Fibroblast of pulmonary artery (primary cell): ENCODE data around the gene PHKG2.

Source experiments
- DNase-seq: peaks from one replicate; pipeline ENCODE4 v3.0.0-alpha.2; 2010; ENCODE audit warnings: low read depth
- H3K4me3 ChIP-seq: replicated peaks from 2 replicates; pipeline ENCODE4 v1.5.1; 2011; ENCODE audit warnings: low read depth, mild to moderate bottlenecking, control low read depth, low read length, moderate library complexity
- TF ChIP-seq, protein P1 (sequence below): IDR thresholded peaks from 2 replicates; pipeline ENCODE4 v1.5.1; 2011; ENCODE audit warnings: mild to moderate bottlenecking, control low read depth, low read length, inconsistent platforms; ENCODE audit errors: missing control alignments

Gene PHKG2

DNA sequence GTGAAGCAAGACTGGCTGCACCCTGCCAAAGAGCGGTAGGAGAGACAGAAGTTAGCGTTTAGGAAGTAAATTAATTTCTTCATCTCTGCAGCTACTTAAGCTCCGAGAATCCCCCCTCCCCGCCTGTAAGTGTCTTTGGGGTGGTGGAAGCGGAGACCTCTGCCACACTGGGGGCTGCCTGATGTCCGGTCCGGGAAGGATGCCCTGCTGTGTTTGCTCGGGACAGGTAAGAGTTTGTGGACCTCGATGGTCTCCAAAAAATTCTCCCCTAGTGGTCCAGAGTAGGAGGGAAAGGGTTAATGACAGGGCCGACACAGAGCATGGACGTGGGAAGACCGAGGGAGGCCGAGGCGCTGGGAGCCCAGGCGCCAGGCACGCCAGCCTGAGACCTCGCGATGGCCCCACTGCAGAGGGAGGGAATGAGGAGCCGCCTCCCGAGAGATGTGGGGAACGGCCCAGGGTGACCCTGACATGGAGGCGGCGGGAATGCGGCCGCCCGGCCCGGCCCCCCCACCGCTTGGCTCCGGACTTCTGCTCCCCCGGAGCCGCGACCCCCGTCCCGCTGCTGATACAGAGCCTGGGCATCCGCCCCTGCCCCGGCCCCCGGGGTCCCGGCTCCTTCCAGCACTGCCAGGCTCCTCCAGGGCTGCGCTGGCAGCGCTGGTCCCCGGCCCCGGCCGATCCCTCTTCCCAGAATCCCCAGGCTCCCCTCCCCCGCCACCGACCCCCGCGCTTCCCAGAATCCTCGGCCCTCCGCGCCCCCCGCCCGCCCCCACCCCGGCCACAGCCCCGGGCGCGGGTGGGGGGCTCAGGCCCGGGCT is 38.1 kb downstream of the PHKG2 start:
- TF ChIP-seq, protein P1, sequence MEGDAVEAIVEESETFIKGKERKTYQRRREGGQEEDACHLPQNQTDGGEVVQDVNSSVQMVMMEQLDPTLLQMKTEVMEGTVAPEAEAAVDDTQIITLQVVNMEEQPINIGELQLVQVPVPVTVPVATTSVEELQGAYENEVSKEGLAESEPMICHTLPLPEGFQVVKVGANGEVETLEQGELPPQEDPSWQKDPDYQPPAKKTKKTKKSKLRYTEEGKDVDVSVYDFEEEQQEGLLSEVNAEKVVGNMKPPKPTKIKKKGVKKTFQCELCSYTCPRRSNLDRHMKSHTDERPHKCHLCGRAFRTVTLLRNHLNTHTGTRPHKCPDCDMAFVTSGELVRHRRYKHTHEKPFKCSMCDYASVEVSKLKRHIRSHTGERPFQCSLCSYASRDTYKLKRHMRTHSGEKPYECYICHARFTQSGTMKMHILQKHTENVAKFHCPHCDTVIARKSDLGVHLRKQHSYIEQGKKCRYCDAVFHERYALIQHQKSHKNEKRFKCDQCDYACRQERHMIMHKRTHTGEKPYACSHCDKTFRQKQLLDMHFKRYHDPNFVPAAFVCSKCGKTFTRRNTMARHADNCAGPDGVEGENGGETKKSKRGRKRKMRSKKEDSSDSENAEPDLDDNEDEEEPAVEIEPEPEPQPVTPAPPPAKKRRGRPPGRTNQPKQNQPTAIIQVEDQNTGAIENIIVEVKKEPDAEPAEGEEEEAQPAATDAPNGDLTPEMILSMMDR: no peak
- DNase-seq: peak; percentile 69
- H3K4me3 ChIP-seq: peak overlapping the region; percentile 94

DNA sequence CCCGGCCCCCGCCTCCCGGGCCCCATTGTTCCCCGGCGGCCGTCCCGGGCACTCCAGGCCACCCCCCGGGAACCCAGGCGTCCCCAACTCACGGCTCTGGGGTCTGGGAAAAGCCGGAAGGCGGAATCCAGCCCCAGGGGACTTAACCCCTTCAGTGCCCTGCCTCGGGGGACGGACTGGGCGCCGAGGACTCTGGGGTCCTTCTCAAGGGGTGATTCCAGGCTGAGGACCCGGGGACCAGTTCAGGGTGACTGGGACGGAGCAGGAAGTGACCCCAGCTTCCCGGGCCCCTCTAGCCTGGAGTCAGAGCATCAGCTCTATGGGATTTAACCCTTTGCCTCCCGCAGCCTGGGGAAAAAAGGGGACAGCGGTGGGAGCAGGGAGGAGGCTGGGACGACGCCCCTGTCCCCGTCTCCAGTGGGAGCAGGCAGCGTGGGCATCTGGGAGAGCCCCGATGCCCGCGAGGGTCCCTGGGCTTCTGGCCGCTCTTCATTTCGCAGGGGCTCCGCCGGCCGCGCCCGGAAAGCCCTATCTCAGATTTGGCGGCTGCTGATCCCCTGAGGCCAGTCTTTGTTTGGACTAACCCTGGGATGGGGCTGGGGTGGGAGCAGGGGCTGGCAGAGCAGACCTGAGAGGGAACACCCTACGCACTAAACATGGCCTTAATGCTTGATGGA is 38.8 kb downstream of the PHKG2 start, which contains the start of gene ZNF629:
Gene ZNF629 (minus strand): TSS at position 270 of the 677 bp plus-strand sequence. CDS start 2,723 bp downstream, outside the sequence.
- TF ChIP-seq, protein P1: no peak
- peak; percentile 70 for DNase-seq
- H3K4me3 ChIP-seq: peak within 1 kb of the TSS; percentile 94

DNA sequence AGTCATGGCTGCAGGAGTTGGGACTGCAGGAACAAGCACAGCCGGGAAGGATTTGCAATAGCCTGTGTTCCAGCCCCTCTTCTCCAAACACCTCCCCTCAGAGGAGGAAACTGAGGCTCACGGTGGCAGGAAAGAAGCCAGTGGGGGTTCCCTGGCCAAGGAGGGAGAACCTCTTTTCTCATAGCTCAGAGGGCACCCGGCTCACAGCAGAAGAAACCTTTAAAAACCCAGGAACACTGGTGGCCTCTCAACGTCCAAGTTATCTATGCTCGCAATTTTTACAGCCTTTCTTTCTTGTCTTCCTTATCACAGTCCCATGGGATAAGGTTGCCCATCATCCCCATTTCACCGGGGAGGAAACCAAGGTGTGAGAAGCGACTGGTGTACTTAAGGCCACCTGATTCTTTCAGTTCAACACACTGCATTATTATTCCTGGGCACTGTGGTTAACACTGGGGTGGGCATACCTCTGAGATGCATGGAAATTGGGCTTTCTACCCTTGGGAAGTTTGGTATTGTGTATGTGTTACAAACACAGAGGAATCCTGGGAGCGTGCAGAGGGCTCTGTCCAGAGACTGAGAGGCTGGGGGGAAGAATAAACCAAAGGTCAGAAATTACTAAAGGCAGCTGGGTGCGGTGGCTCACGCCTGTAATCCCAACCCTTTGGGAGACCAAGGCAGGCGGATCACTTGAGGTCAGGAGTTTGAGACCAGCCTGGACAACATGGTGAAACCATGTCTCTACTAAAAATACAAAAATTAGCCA is 39.6 kb downstream of the PHKG2 start:
- TF ChIP-seq, protein P1: no peak
- peak overlapping the region; percentile 94 for H3K4me3 ChIP-seq
- no peak for DNase-seq

DNA sequence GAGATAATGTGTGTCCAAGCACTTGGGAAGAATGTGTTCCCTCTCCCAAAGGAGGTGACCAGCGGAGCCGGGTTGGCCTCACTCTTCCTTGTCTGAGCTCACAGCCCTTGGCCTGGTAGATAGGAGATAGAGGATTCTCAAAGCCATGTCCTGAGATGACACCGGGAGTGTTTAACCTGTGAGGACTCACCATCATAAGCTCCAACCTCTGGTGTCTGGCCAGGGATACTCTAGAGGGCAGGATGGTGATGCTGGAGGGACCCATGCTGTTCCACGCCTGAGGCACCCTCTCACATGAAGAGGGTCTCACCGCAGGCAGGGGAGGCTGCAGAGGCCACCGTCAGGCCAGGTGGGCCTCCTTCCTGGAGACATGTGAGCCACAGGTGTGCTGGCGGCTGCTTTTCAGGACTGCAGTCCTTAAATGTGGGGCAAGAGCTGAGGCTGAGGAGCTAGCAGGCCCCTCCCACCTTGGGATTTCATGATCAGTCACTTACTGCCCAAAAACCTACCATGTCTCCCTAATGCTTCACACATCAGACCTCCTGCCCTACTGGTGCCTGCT is 45.4 kb downstream of the PHKG2 start:
- no peak overlapping the region for H3K4me3 ChIP-seq
- no peak for DNase-seq
- TF ChIP-seq, protein P1: no peak

DNA sequence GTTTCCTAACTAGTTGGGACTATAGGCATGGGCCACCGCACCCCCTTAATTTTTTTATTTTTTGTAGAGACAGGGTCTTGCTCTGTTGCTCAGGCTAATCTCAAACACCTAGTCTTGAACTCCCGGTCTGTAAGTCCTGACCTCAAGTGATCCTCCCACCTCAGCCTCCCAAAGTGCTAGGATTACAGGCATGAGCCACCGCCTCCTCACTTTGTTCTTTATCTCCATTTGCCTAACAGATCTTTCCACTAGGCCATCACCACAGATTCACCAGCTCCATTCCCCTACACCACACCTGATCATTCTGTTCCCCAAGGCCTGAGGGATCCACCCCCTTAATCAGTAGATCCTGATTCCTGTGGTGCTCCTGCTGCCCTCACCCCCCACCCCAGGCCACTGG is 46.4 kb downstream of the PHKG2 start:
- H3K4me3 ChIP-seq: no peak overlapping the region
- TF ChIP-seq, protein P1: no peak
- DNase-seq: no peak

DNA sequence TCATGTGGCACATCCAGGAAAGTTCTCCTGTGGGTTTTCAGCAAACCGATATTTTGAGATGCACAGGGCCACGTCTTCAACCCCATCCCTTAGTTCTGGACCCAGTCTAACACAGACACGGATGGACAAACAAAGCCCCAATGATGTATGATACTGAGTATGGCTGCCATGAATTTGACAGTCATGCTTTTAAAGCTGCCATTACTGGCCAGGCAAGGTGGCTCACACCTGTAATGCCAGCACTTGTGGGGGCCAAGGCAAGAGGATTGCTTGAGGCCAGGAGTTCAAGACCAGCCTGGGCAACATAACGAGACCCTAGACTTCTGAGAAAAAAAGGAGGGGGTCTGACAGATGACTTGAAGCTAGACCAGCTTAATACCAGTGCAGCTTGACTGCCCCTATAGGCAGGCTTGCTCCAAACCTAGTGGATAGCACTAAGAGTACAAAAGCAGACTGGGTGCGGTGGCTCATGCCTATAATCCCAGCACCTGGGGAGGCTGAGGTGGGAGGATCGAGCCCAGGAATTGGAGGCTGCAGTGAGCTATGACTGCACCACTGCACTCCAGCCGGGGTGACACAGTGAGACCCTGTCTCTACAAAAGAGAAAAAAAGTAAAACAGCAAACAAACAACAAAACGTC is 49.6 kb downstream of the PHKG2 start:
- no peak for DNase-seq
- TF ChIP-seq, protein P1: peak; percentile 20
- no peak overlapping the region for H3K4me3 ChIP-seq
